HG03354 (cell line): ENCODE measurements around the gene ENPP1.

ENCODE experiments used
- ATAC-seq: cut with Tn5 transposase; IDR thresholded peaks from one replicate; pipeline ENCODE4 v1.9.1; 2021; ENCODE audit warnings: mild to moderate bottlenecking; ENCODE audit not compliant: unreplicated experiment, poor library complexity, severe bottlenecking

The ENPP1 gene

DNA sequence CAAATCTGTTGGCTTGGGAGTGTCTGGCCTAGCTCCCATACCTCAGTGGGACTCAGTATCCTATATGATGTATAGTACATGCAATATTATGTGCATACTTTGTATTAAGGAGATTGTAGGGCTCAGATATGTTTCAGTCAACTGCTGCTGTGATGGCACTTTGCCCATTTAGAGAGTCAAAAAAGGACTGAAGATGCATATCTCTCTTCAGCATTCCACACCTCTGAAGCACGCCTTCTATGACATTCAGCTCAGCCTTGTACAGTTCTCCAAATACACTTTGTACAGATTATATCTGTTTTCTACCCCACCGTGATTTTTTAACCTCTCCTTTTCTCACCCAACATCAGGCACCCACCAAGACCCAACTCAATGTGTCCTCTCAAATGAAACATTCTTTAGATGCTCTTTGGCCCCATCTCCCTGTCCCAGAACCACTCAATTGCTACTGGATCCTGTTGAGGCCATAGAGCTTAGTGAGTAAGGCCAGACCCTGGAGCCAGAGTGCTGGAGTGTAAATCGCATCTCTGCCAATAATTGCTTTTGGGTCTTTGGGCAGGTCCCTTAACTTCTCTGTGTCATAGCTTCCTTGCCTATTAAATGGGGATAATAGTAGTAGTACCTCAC, 15.6 kb downstream of the ENPP1 start:
- no peak for ATAC-seq

- no peak for ATAC-seq
Observed at GRCh38 chr6:131825946-131826345, 18.1 kb downstream of the ENPP1 start.

- ATAC-seq = no peak
Observed at GRCh38 chr6:131828080-131828479, 20.3 kb downstream of the ENPP1 start.

DNA sequence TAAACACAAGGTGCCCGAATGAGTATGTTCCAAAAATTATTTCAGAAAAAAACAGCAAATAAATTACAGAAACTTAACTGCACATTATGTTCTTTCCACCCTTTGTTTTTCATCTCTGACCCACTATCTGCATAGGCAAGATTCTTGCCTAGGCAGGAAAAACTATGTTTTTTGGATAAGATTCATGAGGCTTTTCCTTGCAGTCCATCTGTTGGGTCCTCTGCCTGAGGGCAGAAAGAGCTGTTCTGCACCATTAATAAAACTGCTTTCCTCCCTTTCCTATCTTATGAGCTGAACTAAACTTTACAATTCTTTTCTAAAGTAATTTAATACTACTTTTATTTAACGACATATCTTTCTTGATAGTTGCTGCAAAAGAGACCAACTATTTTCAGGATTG, 21.1 kb downstream of the ENPP1 start:
- no peak for ATAC-seq

- no peak for ATAC-seq
Observed at GRCh38 chr6:131831392-131831791, 23.6 kb downstream of the ENPP1 start.

- ATAC-seq = no peak
Observed at GRCh38 chr6:131831886-131832285, 24.1 kb downstream of the ENPP1 start.

- no peak for ATAC-seq
Observed at GRCh38 chr6:131832363-131832762, 24.5 kb downstream of the ENPP1 start.

- ATAC-seq = no peak
Observed at GRCh38 chr6:131838051-131838450, 30.2 kb downstream of the ENPP1 start.

DNA sequence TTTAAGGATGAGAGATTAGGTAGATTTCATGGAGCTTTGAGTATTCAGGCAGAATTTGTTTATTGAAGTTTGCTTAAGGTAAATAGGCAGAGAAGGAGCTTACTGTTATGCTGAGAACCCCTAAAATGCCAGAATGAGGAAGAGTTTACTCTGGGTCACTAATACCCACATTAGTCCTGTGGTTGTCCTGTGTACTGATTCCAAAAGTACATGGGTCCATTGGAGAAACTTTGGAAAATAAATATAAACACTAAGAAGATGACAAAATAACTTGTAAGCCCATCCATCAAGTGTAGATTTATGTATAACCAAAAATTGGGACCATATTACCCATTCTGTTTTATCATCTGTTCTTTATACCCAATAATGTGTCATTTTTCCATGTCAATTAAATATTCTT, 31.6 kb downstream of the ENPP1 start:
- no peak for ATAC-seq

DNA sequence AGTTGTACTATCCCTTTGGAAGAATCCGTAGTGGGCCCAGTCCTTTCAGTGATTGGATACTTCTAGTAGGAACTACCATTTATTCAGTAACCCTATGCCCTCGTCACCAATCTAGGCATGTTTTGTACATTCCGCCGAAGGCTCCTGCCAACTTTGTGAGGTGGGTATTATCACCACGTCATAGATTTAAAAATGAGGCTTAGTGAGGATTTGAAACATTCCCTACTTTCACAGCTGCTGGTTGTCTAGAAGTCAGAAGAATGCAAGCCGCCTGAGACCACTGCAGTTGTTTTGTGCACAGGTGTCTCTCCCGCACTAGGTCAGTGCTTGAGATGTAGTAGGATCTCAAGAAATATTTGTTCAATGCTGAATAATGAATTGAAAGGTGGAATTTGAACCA, 32.6 kb downstream of the ENPP1 start:
- ATAC-seq = no peak

GRCh38 chr6:131840936-131841583, 33.2 kb downstream of the ENPP1 start:
- ATAC-seq = no peak

DNA sequence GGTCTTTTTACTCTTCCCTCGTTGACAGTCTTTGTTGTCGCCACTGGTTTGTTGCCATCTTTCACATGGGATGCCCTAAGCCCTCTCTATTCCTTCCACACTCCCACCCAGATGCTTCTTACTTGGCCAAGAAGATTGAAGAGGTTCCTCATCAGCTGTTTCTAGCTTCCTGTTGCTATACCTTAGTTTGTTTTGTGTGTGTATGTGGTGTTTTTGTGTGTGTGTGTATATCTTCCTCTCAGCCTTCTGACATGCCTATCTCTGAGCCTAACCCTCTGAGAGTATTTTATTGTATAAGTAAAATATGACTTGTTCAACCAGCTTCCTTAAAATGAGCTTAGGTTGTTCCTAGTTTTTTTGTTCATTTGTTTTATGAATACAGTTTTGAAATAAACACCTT, 35.9 kb downstream of the ENPP1 start:
- no peak for ATAC-seq

- ATAC-seq = no peak
Observed at GRCh38 chr6:131844243-131844841, 36.5 kb downstream of the ENPP1 start.

DNA sequence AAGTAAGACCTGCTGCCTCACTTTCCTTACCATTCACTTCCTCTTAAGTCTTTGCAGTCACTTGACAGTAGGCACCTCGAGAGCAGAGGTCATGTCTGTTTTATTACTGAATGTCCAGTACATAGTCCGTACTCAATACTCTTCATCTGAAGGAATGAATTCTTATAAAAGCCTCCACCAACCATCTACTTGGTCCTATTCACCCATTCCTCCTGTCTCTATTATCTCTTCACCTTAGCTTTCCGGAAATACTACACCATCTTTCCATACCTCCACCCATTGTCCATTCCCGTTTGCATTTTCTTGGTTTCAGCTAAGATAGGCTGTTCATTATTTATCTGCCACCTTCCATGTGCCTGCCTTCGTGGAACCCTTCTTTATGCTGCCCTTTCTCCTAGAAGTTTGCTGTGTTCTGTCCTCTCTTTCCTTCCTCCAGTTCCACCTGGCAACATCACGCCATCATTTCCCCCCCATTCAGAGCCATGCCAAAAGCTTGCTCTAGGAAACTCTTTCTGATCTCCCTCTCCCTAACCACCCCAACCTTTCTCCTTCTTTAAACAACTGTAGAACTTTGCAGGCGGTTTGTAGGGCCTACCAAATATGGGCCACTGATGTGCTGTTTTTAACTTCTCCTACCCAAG, 38.3 kb downstream of the ENPP1 start:
- no peak for ATAC-seq

- no peak for ATAC-seq
Observed at GRCh38 chr6:131846905-131847304, 39.1 kb downstream of the ENPP1 start.

DNA sequence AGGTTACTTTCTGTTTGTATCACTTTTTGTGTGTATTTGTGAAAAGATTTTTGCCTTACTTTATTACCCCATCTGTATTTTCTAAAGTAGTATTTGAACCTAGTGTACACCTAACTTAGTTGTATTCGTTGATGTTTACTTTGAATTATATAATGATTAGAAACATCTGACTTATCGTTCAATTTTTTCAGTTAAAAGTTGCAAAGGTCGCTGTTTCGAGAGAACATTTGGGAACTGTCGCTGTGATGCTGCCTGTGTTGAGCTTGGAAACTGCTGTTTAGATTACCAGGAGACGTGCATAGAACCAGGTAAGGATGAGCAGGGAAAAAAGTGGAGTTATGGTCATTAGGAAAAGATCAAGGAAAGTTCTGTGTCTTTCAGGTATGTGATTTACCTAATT, 42.0 kb downstream of the ENPP1 start:
- no peak for ATAC-seq

GRCh38 chr6:131851049-131851769, 43.4 kb downstream of the ENPP1 start:
- ATAC-seq = no peak

- no peak for ATAC-seq
Observed at GRCh38 chr6:131852200-131852599, 44.4 kb downstream of the ENPP1 start.

DNA sequence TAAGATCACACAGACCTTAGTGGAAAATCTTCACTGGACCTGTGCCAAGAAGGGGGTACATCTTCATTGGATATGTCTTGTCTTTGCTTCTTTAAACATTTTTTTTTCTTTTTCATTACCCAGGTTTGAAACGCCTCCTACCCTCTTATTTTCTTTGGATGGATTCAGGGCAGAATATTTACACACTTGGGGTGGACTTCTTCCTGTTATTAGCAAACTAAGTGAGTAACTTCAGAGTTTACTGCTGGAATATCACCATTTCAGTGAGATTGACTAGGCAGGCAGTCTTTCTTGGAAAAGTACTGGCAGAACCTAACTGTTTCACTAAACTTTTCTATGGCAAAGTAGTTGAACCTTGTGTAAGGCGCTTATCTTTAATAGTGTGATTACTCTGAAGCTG, 47.0 kb downstream of the ENPP1 start:
- no peak for ATAC-seq

DNA sequence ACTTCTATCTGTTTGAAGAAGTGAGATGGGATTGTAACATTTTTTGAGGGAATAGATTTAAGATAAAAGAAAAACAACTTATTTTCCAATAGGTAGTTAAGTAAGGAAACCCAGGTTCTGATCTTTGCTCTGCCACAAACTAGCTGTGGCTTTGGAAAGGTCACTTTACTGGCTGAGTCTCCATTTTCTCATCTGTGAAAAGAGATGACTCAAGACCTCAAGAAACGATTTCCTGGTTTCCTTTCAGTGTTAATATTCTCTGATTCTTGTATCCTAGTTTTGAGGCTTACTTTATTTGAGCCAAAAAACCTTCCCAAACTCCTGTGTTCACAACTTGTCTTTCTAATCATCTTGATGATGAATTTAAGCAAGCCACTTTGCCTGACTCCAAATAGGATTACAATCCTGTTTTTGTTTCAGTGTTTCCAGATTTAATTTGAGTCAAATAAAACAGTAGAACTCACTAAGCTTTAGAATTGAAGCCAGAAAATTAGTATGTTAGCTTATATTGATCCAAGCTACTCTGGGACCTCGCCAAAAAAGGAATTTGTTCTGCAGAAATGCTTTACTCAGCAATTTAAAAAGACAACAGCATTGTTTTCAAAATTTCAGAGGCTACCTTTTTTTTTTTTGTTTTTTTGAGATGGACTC, 51.1 kb downstream of the ENPP1 start:
- no peak for ATAC-seq
